GM21528 (cell line): Measurements from ENCODE around the gene EPX.

Source experiments
- ATAC-seq: cut with Tn5 transposase; IDR thresholded peaks from one replicate; pipeline ENCODE4 v1.9.1; 2021; ENCODE audit warnings: mild to moderate bottlenecking, moderate library complexity; ENCODE audit not compliant: unreplicated experiment, low FRiP score

EPX gene

GRCh38 chr17:58184986-58185761 lies 7.4 kb upstream of the EPX start:
- ATAC-seq = no peak

GRCh38 chr17:58186591-58186990 lies 5.9 kb upstream of the EPX start:
- no peak for ATAC-seq

GRCh38 chr17:58187063-58187462 lies 5.5 kb upstream of the EPX start:
- ATAC-seq = no peak

GRCh38 chr17:58187675-58188074 lies 4.9 kb upstream of the EPX start:
- no peak for ATAC-seq

- ATAC-seq = no peak
These were observed 2.9 kb upstream of the EPX start for GRCh38 chr17:58189436-58190146.

- no peak for ATAC-seq
These were observed 1.2 kb upstream of the EPX start for GRCh38 chr17:58191241-58191896.

GRCh38 chr17:58193641-58194255 lies 1.2 kb downstream of the EPX start:
- ATAC-seq = no peak

- ATAC-seq = no peak
These were observed 3.1 kb downstream of the EPX start for GRCh38 chr17:58195518-58196123.

GRCh38 chr17:58196610-58197009 lies 4.1 kb downstream of the EPX start:
- ATAC-seq = no peak

GRCh38 chr17:58200024-58200633 lies 7.6 kb downstream of the EPX start:
- ATAC-seq = no peak

- no peak for ATAC-seq
These were observed 10.3 kb downstream of the EPX start for GRCh38 chr17:58202859-58203258.

- ATAC-seq = no peak
These were observed 12.3 kb downstream of the EPX start for GRCh38 chr17:58204796-58205195.

GRCh38 chr17:58205936-58206335 lies 13.4 kb downstream of the EPX start:
- no peak for ATAC-seq

- ATAC-seq = no peak
These were observed 14.9 kb downstream of the EPX start for GRCh38 chr17:58207451-58207850.

GRCh38 chr17:58208344-58208743 lies 15.8 kb downstream of the EPX start:
- ATAC-seq = no peak

- ATAC-seq = no peak
These were observed 18.4 kb downstream of the EPX start for GRCh38 chr17:58210922-58211321.

GRCh38 chr17:58215685-58216084 lies 23.2 kb downstream of the EPX start:
- no peak for ATAC-seq

- ATAC-seq = no peak
These were observed 25.2 kb downstream of the EPX start for GRCh38 chr17:58217766-58218165.

- ATAC-seq = peak; percentile 95
These were observed 26.7 kb downstream of the EPX start, which contains the start of gene MKS1 for GRCh38 chr17:58219007-58219788. Gene MKS1 (minus strand): TSS chr17:58219255. CDS start chr17:58219230, 25 bp downstream.
